A673 (cell line): Measurements from ENCODE around the gene HSPB2.

Experiments used
- EZH2 ChIP-seq: fragments of 200-600 bp; sonication (generic); IDR thresholded peaks from 2 replicates; pipeline ENCODE4 v1.6.1; 2017; ENCODE audit warnings: borderline replicate concordance, low read depth, mild to moderate bottlenecking, mixed read lengths, antibody characterized with exemption, low read length; ENCODE audit not compliant: poor library complexity, severe bottlenecking
- TF ChIP-seq, protein P1 (sequence below): fragments of 300-800, 200-600 bp; sonication (generic); conservative IDR thresholded peaks from 2 replicates; pipeline ENCODE4 v1.5.1; 2017; ENCODE audit warnings: low read depth, mild to moderate bottlenecking, antibody characterized with exemption, low read length, moderate library complexity, mixed read lengths

DNA sequence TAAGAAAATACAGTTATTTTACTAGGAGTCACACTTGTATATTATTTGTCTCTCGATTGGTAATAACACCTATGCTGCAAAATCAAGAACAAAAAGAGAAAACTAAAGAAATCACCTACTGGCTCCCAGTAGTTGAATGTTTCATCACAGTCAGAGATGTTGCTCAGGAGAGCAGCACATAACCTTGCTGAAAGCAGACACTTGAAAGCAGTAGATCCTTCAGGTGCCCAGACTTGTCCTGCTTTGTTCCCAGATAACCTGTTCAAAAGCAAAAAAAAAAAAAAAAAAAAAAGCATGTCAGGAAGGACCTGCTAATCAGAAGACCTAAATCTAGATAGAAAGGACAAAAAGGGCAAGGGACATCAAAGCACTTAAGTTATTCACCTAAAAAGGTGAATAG, 42.4 kb upstream of the HSPB2 start:
- TF ChIP-seq, protein P1, sequence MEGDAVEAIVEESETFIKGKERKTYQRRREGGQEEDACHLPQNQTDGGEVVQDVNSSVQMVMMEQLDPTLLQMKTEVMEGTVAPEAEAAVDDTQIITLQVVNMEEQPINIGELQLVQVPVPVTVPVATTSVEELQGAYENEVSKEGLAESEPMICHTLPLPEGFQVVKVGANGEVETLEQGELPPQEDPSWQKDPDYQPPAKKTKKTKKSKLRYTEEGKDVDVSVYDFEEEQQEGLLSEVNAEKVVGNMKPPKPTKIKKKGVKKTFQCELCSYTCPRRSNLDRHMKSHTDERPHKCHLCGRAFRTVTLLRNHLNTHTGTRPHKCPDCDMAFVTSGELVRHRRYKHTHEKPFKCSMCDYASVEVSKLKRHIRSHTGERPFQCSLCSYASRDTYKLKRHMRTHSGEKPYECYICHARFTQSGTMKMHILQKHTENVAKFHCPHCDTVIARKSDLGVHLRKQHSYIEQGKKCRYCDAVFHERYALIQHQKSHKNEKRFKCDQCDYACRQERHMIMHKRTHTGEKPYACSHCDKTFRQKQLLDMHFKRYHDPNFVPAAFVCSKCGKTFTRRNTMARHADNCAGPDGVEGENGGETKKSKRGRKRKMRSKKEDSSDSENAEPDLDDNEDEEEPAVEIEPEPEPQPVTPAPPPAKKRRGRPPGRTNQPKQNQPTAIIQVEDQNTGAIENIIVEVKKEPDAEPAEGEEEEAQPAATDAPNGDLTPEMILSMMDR, result no peak
- no peak for TF ChIP-seq EZH2
